ENCODE measurements around the gene LST1.

DNA sequence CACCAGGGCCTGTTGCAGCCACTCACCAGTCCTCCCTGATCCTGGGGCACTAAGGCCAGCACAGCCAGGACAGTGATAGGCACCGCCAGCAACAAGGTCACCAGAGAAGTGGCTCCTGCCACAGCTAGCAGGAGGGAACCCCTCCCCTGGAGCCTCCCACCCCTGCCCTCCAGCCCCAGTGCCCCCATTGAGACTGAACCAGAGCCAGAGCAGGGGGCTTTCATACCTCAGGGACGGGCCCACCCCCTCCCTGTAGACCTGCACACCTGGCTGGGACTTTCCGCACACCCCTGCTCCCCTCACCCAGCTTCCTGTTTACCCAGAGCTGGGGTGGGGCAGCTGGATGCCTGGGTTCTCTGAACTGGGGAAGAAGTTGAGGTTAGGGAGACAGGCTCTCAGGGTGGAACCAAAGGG lies 3.8 kb upstream of the LST1 start, which contains the start of gene LTB:
- no peak for TF ChIP-seq POLR2AphosphoS5 (IDR thresholded peaks at IDR 0.05)
- TF ChIP-seq, protein P1, sequence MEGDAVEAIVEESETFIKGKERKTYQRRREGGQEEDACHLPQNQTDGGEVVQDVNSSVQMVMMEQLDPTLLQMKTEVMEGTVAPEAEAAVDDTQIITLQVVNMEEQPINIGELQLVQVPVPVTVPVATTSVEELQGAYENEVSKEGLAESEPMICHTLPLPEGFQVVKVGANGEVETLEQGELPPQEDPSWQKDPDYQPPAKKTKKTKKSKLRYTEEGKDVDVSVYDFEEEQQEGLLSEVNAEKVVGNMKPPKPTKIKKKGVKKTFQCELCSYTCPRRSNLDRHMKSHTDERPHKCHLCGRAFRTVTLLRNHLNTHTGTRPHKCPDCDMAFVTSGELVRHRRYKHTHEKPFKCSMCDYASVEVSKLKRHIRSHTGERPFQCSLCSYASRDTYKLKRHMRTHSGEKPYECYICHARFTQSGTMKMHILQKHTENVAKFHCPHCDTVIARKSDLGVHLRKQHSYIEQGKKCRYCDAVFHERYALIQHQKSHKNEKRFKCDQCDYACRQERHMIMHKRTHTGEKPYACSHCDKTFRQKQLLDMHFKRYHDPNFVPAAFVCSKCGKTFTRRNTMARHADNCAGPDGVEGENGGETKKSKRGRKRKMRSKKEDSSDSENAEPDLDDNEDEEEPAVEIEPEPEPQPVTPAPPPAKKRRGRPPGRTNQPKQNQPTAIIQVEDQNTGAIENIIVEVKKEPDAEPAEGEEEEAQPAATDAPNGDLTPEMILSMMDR (IDR thresholded peaks at IDR 0.05), result no peak

All from esophagus muscularis mucosa (tissue), 3 donors.